Chondrocyte (in vitro differentiated cells): ENCODE results near the gene PRR20G. TPM values are rescaled to one million over a fixed set of nuclear protein-coding genes. Genes with fewer than 3 reads are reported as not detected.

Source experiments
- DNase-seq: peaks from one replicate; pipeline ENCODE4 v3.0.0; 2021; ENCODE audit warnings: mixed read lengths, low spot score
- H3K27ac Mint-ChIP-seq: one replicate; pipeline ENCODE4 v1.8.0; 2021; ENCODE audit warnings: mild to moderate bottlenecking, moderate library complexity, mixed read lengths; ENCODE audit not compliant: unreplicated experiment
- H3K27me3 Mint-ChIP-seq: 2 replicates; pipeline ENCODE4 v1.8.0; 2021; ENCODE audit warnings: low read depth, mixed read lengths
- H3K36me3 Mint-ChIP-seq: 2 replicates; pipeline ENCODE4 v1.8.0; 2021; ENCODE audit warnings: low read depth, mixed read lengths
- H3K4me1 Mint-ChIP-seq: 2 replicates; pipeline ENCODE4 v1.8.0; 2021; ENCODE audit warnings: low read depth, mild to moderate bottlenecking, mixed read lengths
- H3K4me3 Mint-ChIP-seq: one replicate; pipeline ENCODE4 v1.8.0; 2021; ENCODE audit warnings: mild to moderate bottlenecking, moderate library complexity, mixed read lengths; ENCODE audit not compliant: unreplicated experiment
- H3K9me3 Mint-ChIP-seq: 2 replicates; pipeline ENCODE4 v1.8.0; 2021; ENCODE audit warnings: low read depth, mixed read lengths
- total RNA-seq: library from RNA; stranded (reverse); gene quantifications from 3 replicates; pipeline ENCODE4 v1.2.1, GENCODE V29; 2021
- TF ChIP-seq, protein P1 (sequence below): fragments of 200-600 bp; sonication (generic); IDR thresholded peaks from 2 replicates; pipeline ENCODE4 v1.5.0; 2021; ENCODE audit warnings: antibody characterized with exemption, mild to moderate bottlenecking, moderate library complexity

Gene PRR20G
- total RNA-seq, 1 donor from 2014 or later: not detected

DNA sequence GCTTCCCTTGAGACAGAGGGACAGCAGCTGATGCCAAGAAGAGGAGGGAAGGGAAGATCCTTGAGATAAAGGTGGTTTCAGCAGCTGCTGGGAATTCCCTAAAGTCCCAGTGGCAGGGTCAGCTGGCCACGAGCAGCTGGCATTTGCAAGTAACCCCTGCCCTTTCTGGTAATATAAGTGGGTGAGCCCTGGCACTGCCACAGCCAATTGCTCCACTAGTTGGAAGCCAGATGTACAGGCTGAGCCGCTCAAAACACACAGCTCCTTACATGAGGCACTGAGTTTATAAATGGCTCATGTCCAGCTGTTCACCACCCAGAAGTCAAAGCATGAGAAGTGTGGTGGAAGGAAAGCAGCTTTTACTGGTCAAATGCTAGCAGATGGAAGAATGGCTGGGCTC is 35.4 kb downstream of the PRR20G start:
- Mint-ChIP-seq H3K4me1 (no peaks in the 10 kb centered on the region), H3K9me3 (peaks cover 10% of the 10 kb centered on the region), H3K27ac (no peak overlapping the region), H3K4me3 (no peak overlapping the region), H3K36me3 (no peaks in the 10 kb centered on the region), H3K27me3 (peaks cover 30% of the 10 kb centered on the region)
- no peak for DNase-seq
- TF ChIP-seq, protein P1, sequence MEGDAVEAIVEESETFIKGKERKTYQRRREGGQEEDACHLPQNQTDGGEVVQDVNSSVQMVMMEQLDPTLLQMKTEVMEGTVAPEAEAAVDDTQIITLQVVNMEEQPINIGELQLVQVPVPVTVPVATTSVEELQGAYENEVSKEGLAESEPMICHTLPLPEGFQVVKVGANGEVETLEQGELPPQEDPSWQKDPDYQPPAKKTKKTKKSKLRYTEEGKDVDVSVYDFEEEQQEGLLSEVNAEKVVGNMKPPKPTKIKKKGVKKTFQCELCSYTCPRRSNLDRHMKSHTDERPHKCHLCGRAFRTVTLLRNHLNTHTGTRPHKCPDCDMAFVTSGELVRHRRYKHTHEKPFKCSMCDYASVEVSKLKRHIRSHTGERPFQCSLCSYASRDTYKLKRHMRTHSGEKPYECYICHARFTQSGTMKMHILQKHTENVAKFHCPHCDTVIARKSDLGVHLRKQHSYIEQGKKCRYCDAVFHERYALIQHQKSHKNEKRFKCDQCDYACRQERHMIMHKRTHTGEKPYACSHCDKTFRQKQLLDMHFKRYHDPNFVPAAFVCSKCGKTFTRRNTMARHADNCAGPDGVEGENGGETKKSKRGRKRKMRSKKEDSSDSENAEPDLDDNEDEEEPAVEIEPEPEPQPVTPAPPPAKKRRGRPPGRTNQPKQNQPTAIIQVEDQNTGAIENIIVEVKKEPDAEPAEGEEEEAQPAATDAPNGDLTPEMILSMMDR: no peak

DNA sequence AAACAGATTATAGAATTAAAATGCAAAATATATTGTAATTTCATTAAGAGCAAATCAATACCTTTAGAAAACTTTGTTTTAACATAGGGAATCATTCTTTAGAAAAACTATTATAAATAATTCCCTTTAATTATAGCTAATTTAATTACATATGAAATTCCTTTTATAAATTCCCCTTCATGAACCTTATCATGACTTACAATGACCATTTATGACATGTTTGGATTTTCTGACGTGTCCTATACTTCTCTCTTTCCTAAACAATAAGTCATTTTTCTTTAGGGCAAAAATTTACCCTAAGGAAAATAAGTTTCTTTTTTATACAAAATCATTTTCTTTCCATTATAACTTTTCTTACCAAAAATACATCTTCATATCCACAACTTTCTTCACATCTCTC is 37.8 kb downstream of the PRR20G start:
- H3K4me3 Mint-ChIP-seq: no peak overlapping the region
- H3K27me3 Mint-ChIP-seq: peaks cover 27% of the 10 kb centered on the region
- TF ChIP-seq, protein P1: no peak
- H3K4me1 Mint-ChIP-seq: no peaks in the 10 kb centered on the region
- no peaks in the 10 kb centered on the region for H3K36me3 Mint-ChIP-seq
- DNase-seq: no peak
- peaks cover 22% of the 10 kb centered on the region for H3K9me3 Mint-ChIP-seq
- no peak overlapping the region for H3K27ac Mint-ChIP-seq

DNA sequence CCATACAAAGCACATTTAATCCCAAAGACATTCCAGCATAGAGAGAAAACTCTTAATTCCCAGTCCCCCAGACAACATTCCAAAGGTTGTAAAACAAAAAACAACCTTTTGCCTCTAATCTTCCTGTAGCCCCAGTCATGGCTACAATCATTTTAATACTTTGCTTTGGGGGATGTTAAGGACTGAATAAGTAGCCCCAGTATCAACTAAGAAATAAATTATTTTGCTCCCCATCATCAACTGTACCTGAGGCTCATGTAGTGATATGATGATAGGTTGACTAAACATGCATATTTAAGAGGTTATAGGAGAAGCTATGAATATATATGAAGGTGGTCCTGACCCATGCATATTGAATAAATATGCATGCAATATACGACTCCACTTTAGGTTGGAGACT is 40.6 kb downstream of the PRR20G start:
- DNase-seq: no peak
- Mint-ChIP-seq H3K27me3 (peaks cover 9% of the 10 kb centered on the region), H3K36me3 (peaks cover under 1% of the 10 kb centered on the region), H3K27ac (no peak overlapping the region), H3K4me3 (no peak overlapping the region), H3K4me1 (no peaks in the 10 kb centered on the region), H3K9me3 (peaks cover 25% of the 10 kb centered on the region)
- TF ChIP-seq, protein P1: no peak

DNA sequence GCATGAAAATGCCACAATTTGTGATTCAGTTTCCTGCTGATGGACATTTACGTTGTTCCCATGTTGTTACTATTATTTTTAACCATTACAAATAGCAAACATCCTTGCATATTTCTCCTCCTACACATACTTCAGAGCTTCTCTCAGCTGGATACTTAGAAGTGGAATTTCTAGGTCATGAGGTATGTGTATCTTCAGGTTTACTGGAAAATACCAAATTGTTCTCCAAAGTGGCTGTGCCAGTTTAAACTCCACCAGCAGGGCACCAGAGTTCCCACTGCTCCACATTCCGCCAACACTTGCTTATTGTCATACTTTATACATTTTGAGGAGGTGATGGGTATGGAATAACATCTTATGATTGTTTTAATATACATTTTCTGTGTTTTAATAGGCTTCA is 49.2 kb downstream of the PRR20G start:
- peaks cover 3% of the 10 kb centered on the region for H3K36me3 Mint-ChIP-seq
- no peak overlapping the region for H3K27ac Mint-ChIP-seq

DNA sequence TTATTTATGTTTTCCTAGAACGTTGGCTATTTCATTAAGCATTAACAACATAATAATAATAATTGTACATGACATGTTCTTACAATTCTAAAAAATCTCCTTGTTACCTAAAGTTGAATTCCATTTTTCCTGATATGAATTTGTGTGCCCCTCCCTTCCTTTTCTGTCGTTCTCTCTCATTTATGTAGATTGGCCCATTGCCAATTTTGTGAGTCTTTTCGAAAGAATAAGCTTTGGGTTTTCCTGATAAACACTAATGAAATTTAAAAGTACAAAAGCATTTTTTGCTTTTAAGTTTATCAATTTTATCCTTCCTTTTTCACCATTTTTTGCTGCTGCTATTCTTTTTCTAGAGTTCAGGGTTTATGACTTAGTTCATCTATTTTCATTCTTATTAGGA is 50.0 kb downstream of the PRR20G start:
- H3K4me3 Mint-ChIP-seq: no peak overlapping the region
- TF ChIP-seq, protein P1: no peak
- peaks cover 3% of the 10 kb centered on the region for H3K36me3 Mint-ChIP-seq
- H3K9me3 Mint-ChIP-seq: peaks cover 17% of the 10 kb centered on the region
- H3K27me3 Mint-ChIP-seq: peaks cover 14% of the 10 kb centered on the region
- DNase-seq: no peak
- H3K27ac Mint-ChIP-seq: no peak overlapping the region
- peaks cover 7% of the 10 kb centered on the region for H3K4me1 Mint-ChIP-seq

More for the DNA sequence above, 49.2 kb downstream of the PRR20G start:
- no peak for DNase-seq
- H3K9me3 Mint-ChIP-seq: peaks cover 17% of the 10 kb centered on the region
- H3K27me3 Mint-ChIP-seq: peaks cover 14% of the 10 kb centered on the region
- H3K4me3 Mint-ChIP-seq: no peak overlapping the region
- H3K4me1 Mint-ChIP-seq: peaks cover 7% of the 10 kb centered on the region
- TF ChIP-seq, protein P1: peak; percentile 10
